Measurements from ENCODE around the gene HOXD12.

The HOXD12 gene

GRCh38 chr2:176149939-176150583, 50.5 kb downstream of the HOXD12 start:
- Histone ChIP-seq H3K27ac (no peak overlapping the region), H3K27me3 (peaks cover 0 to 66% of the 10 kb centered on the region in 2 donors), H3K36me3 (peaks cover 8 to 35% (median 15%) of the 10 kb centered on the region in 3 donors), H3K4me1 (no peaks in the 10 kb centered on the region), H3K9me3 (no peaks in the 10 kb centered on the region), H3K4me3 (no peak overlapping the region)
- no peak for TF ChIP-seq CTCF (IDR thresholded peaks at IDR 0.05)
- intact Hi-C loops (cut with DNase I; ENCODE audit: low total_unique reads), result loop anchor here (10.0 kb wide), 1 partner anchor 105 kb away; no protein-coding TSS in a partner anchor
- DNase-seq, result no peak

GRCh38 chr2:176150584-176151441, 51.2 kb downstream of the HOXD12 start:
- Histone ChIP-seq H3K4me1 (no peaks in the 10 kb centered on the region), H3K4me3 (no peak overlapping the region), H3K27ac (no peak overlapping the region), H3K27me3 (peaks cover 0 to 64% of the 10 kb centered on the region in 2 donors), H3K36me3 (peaks cover 8 to 41% (median 15%) of the 10 kb centered on the region in 3 donors), H3K9me3 (no peaks in the 10 kb centered on the region)
- TF ChIP-seq CTCF (IDR thresholded peaks at IDR 0.05), result no peak
- DNase-seq, result no peak
- intact Hi-C loops (cut with DNase I; ENCODE audit: low total_unique reads), result loop anchor here (10.0 kb wide), 1 partner anchor 104 kb away; no protein-coding TSS in a partner anchor

GRCh38 chr2:176151442-176152287, 52.1 kb downstream of the HOXD12 start, which contains the start of gene HOXD4:
HOXD4 (plus strand) TSS chr2:176151550; CDS start chr2:176151634, 84 bp downstream.
- H3K9me3 ChIP-seq, result no peaks in the 10 kb centered on the region
- no peak within 1 kb of the TSS for H3K27ac ChIP-seq
- H3K4me1 ChIP-seq, result no peaks in the 10 kb centered on the region
- no peak for TF ChIP-seq CTCF (IDR thresholded peaks at IDR 0.05)
- peaks cover 0 to 71% of the 10 kb centered on the region in 2 donors for H3K27me3 ChIP-seq
- DNase-seq, result no peak
- H3K36me3 ChIP-seq, result peaks cover 8 to 42% (median 15%) of the 10 kb centered on the region in 3 donors
- intact Hi-C loops (cut with DNase I; ENCODE audit: low total_unique reads), result loop anchor here (10.0 kb wide), 1 partner anchor 103 kb away; no protein-coding TSS in a partner anchor
- H3K4me3 ChIP-seq, result no peak within 1 kb of the TSS

Data from tibial artery (tissue), 4 donors.